Activated CD8-positive, alpha-beta T cell treated with anti-CD3 and anti-CD28 coated beads for 36 hours (primary cell): ENCODE data around the gene MATN1. TPM values are rescaled to one million over a fixed set of nuclear protein-coding genes. Genes with fewer than 3 reads are reported as not detected.

Source experiments
- ATAC-seq: fragments of 200-7000 bp; cut with Tn5 transposase; one replicate; pipeline ENCODE4 v1.10.0; 2021; ENCODE audit warnings: mild to moderate bottlenecking, moderate library complexity
- CTCF ChIA-PET: fragments of 350-600 bp; sonication (Branson Sonifier 250); formaldehyde crosslinking; loops from one replicate; lab custom pipeline; 2021; ENCODE audit warnings: antibody characterized with exemption; lab: Charles Lee
- POLR2A ChIA-PET: fragments of 350-600 bp; sonication (Branson Sonifier 250); formaldehyde crosslinking; loops from one replicate; lab custom pipeline; 2021; ENCODE audit warnings: antibody characterized with exemption; lab: Charles Lee
- DNase-seq: peaks from one replicate; pipeline ENCODE4 v3.0.0-alpha.2; 2020
- H3K27ac Mint-ChIP-seq: one replicate; pipeline ENCODE4 v1.8.0; 2021; ENCODE audit warnings: mild to moderate bottlenecking, mixed read lengths
- H3K27me3 Mint-ChIP-seq: one replicate; pipeline ENCODE4 v1.8.0; 2021; ENCODE audit warnings: mixed read lengths
- H3K36me3 Mint-ChIP-seq: one replicate; pipeline ENCODE4 v1.8.0; 2021; ENCODE audit warnings: low read depth, mixed read lengths
- H3K4me1 Mint-ChIP-seq: one replicate; pipeline ENCODE4 v1.8.0; 2021; ENCODE audit warnings: low read depth, mixed read lengths
- H3K4me3 Mint-ChIP-seq: one replicate; pipeline ENCODE4 v1.8.0; 2021; ENCODE audit warnings: mild to moderate bottlenecking, moderate library complexity, mixed read lengths
- H3K9me3 Mint-ChIP-seq: one replicate; pipeline ENCODE4 v1.8.0; 2021; ENCODE audit warnings: mixed read lengths
- CTCF ChIP-seq: fragments of 200-600 bp; IDR thresholded peaks from one replicate; pipeline ENCODE4 v1.8.0; 2022; ENCODE audit warnings: antibody characterized with exemption, mild to moderate bottlenecking
- intact Hi-C: fragments of 100-400 bp; cut with micrococcal nuclease; formaldehyde crosslinking; loops from one replicate; pipeline ENCODE4 v1.10.0; 2022
- total RNA-seq, 2 experiments: library from RNA; stranded (reverse); gene quantifications; one replicate each; pipeline ENCODE4 v1.2.3, GENCODE V29; 2021

MATN1 gene
- total RNA-seq, 2 experiments from 2014 or later = 0.45 to 1.4 TPM

GRCh38 chr1:30694280-30695175, 28.9 kb downstream of the MATN1 start:
- ATAC-seq (no peak), DNase-seq (no peak)
- intact Hi-C loops = no loop called here
- POLR2A ChIA-PET = interaction anchor here (0.6 kb wide), 1 partner anchor 103 kb away, joined by 3 read pairs; no protein-coding TSS in a partner anchor
- no peaks in the 10 kb centered on the region for H3K9me3 Mint-ChIP-seq
- H3K27me3 Mint-ChIP-seq = peaks cover 3% of the 10 kb centered on the region
- CTCF ChIA-PET = no interaction called here
- TF ChIP-seq CTCF = no peak
- H3K36me3 Mint-ChIP-seq = no peaks in the 10 kb centered on the region
- H3K4me1 Mint-ChIP-seq = no peaks in the 10 kb centered on the region
- no peak overlapping the region for H3K27ac Mint-ChIP-seq
- H3K4me3 Mint-ChIP-seq = no peak overlapping the region

DNA sequence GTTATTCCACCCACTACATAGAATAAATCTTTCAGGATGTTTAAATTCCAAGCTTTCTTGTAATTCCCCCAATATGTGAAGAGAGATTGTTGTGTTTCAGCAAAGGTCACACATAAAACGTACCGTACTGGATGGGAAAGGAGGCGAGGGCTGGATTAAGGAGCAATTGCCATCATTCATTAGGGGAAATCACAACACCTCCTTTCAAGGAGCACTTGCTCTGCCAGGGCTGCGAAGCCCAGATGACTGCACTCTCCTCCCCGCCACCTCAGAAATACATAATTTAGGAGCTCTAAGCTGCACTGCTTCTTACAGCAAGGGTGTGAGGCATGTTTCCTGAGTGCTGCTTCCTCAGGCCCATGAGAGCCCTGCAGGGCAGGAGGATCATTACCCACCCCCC, 29.6 kb downstream of the MATN1 start:
- ChIA-PET POLR2A (no interaction called here), CTCF (no interaction called here)
- Mint-ChIP-seq H3K36me3 (no peaks in the 10 kb centered on the region), H3K27me3 (peaks cover 3% of the 10 kb centered on the region), H3K4me3 (no peak overlapping the region), H3K4me1 (no peaks in the 10 kb centered on the region), H3K9me3 (no peaks in the 10 kb centered on the region), H3K27ac (no peak overlapping the region)
- DNase-seq = no peak
- ATAC-seq = no peak
- no peak for TF ChIP-seq CTCF
- intact Hi-C loops = no loop called here

GRCh38 chr1:30693366-30693765, 30.0 kb downstream of the MATN1 start:
- Mint-ChIP-seq H3K27ac (no peak overlapping the region), H3K4me1 (no peaks in the 10 kb centered on the region), H3K27me3 (peaks cover 3% of the 10 kb centered on the region), H3K9me3 (no peaks in the 10 kb centered on the region), H3K36me3 (no peaks in the 10 kb centered on the region), H3K4me3 (no peak overlapping the region)
- ATAC-seq (no peak), DNase-seq (no peak)
- ChIA-PET POLR2A (no interaction called here), CTCF (no interaction called here)
- intact Hi-C loops = no loop called here
- no peak for TF ChIP-seq CTCF

GRCh38 chr1:30692948-30693301, 30.5 kb downstream of the MATN1 start:
- Mint-ChIP-seq H3K4me1 (no peaks in the 10 kb centered on the region), H3K27me3 (peaks cover 3% of the 10 kb centered on the region), H3K27ac (no peak overlapping the region), H3K36me3 (no peaks in the 10 kb centered on the region), H3K4me3 (no peak overlapping the region), H3K9me3 (no peaks in the 10 kb centered on the region)
- DNase-seq = no peak
- no peak for TF ChIP-seq CTCF
- no peak for ATAC-seq
- intact Hi-C loops = no loop called here
- ChIA-PET POLR2A (no interaction called here), CTCF (no interaction called here)

- POLR2A ChIA-PET = no interaction called here
- Mint-ChIP-seq H3K27me3 (peaks cover 6% of the 10 kb centered on the region), H3K9me3 (no peaks in the 10 kb centered on the region), H3K27ac (no peak overlapping the region), H3K36me3 (no peaks in the 10 kb centered on the region), H3K4me3 (no peak overlapping the region), H3K4me1 (no peaks in the 10 kb centered on the region)
- ATAC-seq (no peak), DNase-seq (no peak)
- CTCF ChIA-PET = no interaction called here
- intact Hi-C loops = no loop called here
- TF ChIP-seq CTCF = no peak
Observed at GRCh38 chr1:30692201-30692947, 31.0 kb downstream of the MATN1 start.
